Mesenteric fat pad (tissue), 1 donor: ENCODE measurements around the gene GALK2. TPM values are rescaled to one million over a fixed set of nuclear protein-coding genes. Genes with fewer than 3 reads are reported as not detected.

Experiments used
- DNase-seq: peaks from one replicate; pipeline ENCODE4 v3.0.0-alpha.2; 2020; ENCODE audit warnings: low spot score
- total RNA-seq: library from RNA; stranded (reverse); fragmentation: NEBNext Ultra II Directional; extraction: Animal tissue kit (Norgen Biotek cat#: 25700); gene quantifications from one replicate; pipeline ENCODE4 v1.2.1, GENCODE V29; 2021
- donor health status: DM: yes; HTN: yes; CAD: no.

Gene GALK2
- total RNA-seq, 1 donor from 2014 or later, result 25.0 TPM

DNA sequence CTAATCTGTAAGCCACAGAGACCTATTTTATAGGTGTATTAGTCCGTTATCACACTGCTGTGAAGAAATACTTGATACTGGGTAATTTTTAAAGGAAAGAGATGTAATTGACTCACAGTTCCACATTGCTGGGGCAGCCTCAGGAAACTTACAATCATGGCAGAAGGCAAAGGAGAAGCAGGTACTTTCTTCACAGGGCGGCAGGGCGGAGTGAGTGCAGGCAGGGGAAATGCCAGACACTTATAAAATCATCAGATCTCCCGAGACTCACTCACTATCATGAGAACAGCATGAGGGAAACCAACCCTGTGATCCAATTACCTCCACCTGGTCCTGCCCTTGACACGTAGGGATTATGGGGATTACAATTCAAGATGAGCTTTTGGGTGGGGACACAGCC is 108.7 kb downstream of the GALK2 start:
- no peak for DNase-seq

GRCh38 chr15:49279521-49280456 is 109.7 kb downstream of the GALK2 start:
- no peak for DNase-seq

DNA sequence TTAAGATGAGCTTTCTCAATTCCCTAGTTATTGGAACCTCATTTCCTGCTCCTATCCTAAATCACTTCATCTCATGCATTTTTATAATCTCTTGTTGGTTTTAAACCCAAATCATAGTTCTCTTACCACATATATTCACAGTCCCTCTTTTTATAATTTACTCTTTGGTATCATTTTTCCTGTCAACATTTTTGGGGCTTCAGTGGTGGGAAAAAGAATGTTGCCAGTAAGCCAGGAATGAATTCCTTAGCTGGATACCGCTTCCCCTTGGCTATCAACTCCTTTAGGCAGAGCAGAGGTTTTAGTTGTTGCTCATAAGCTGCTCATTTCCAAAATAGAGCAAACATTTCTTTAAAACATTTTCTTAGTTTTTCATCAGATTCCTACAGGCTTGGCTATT is 112.3 kb downstream of the GALK2 start:
- DNase-seq, result no peak

- no peak for DNase-seq
Measured at GRCh38 chr15:49286649-49287404, 116.8 kb downstream of the GALK2 start.

- DNase-seq, result no peak
Measured at GRCh38 chr15:49287481-49287880, 117.4 kb downstream of the GALK2 start.

GRCh38 chr15:49288391-49288790 is 118.3 kb downstream of the GALK2 start:
- DNase-seq, result no peak

- no peak for DNase-seq
Measured at GRCh38 chr15:49290191-49290590, 120.1 kb downstream of the GALK2 start.

- no peak for DNase-seq
Measured at GRCh38 chr15:49293941-49294340, 123.9 kb downstream of the GALK2 start.

DNA sequence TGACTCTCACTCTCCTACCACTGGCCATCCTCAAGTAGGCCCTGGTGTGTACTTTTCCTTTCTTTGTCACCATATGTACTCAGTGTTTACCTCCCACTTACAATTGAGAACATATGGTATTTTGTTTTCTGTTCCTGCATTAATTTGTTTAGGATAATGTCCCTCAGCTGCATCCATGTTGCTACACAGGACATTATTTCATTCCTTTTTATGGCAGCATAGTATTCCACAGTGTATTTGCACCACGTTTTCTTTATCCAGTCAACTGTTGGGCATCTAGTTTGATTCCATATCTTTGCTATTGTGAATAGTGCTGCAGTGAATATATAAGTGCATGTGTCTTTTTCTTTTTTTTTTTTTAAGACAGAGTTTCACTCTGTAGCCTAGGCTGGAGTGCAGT is 126.2 kb downstream of the GALK2 start:
- DNase-seq, result no peak

DNA sequence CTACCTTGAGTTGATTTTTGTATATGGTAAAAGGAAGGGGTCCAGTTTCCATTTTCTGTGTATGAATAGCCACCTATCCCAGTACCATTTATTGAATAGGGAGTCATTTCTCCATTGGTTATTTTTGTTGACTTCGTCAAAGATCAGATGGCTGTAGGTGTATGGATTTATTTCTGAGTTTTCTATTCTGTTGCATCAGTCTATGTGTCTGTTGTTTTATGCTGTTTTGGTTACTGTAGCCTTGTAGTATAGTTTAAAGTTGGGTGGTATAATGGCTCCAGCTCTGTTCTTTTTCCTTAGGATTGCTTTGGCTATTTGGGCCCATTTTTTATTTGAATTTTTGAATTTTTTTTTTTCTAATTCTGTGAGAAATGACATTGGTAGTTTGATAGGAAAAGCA is 127.5 kb downstream of the GALK2 start:
- no peak for DNase-seq

- DNase-seq, result no peak
Measured at GRCh38 chr15:49300856-49301255, 130.8 kb downstream of the GALK2 start.

GRCh38 chr15:49301562-49301961 is 131.5 kb downstream of the GALK2 start:
- no peak for DNase-seq

GRCh38 chr15:49303003-49303402 is 133.0 kb downstream of the GALK2 start:
- no peak for DNase-seq

DNA sequence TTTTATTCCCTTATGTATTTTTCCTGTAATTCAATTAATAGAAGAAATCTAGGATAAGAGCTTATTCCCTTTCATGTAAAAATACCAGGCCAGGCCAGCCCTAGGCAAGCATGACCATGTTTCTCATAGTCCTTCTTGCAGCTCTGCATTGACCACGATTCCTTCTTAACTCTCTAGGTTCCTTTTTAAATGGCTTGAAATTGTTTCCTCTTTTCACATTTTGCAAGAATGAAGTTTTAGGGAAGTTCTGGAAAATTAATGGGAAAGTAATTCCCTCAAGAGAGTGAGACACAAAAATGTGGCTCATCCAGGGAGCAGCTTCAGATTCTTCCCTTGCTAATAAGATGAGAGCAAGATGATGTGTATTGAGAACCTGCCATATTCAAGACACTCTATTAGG is 136.5 kb downstream of the GALK2 start:
- no peak for DNase-seq

GRCh38 chr15:49308686-49309085 is 138.6 kb downstream of the GALK2 start:
- DNase-seq, result no peak

GRCh38 chr15:49309889-49310288 is 139.8 kb downstream of the GALK2 start:
- no peak for DNase-seq

GRCh38 chr15:49313650-49314049 is 143.6 kb downstream of the GALK2 start:
- no peak for DNase-seq

GRCh38 chr15:49314716-49315115 is 144.7 kb downstream of the GALK2 start:
- no peak for DNase-seq

- no peak for DNase-seq
Measured at GRCh38 chr15:49315391-49315823, 145.4 kb downstream of the GALK2 start.

GRCh38 chr15:49320351-49320750 is 150.3 kb downstream of the GALK2 start:
- no peak for DNase-seq

DNA sequence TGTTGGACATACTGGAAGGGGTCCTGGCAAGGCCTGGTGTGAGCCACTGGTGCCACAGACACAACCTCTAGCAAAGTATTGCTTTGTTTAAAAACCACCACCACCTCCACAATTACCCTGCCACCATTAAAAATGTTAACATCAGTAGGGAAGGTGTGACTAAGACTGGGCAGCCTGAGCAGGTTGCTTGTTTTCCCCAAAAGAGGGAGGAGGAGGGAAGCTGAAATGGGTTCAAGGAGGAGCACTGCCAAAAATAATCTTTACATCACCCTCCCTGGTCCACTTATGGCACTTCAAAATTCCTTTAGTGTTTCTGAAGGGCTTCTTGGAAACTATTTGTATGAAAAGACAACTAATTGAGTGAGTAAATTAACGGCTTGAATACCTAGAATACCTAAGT is 153.2 kb downstream of the GALK2 start:
- no peak for DNase-seq

DNA sequence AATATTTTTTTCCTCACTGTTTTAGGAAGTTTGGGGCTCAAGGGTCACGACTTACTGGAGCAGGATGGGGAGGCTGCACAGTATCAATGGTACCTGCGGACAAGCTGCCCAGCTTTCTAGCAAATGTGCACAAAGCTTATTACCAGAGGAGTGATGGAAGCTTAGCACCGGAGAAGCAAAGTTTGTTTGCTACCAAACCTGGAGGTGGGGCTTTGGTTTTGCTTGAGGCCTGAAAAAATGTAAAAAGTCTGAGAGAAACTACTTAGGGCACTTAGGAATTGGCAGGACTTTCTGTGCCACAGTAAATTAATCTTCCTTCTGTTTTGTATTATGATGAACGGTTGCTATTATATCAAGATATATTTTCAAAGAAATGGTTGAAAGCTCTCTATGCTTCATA is 157.9 kb downstream of the GALK2 start:
- no peak for DNase-seq
